GM19043 (cell line): ENCODE measurements around the gene CCDC33.

ENCODE experiments used
- ATAC-seq: cut with Tn5 transposase; IDR thresholded peaks from one replicate; pipeline ENCODE4 v1.9.1; 2021; ENCODE audit warnings: low read depth; ENCODE audit not compliant: unreplicated experiment

Gene CCDC33

GRCh38 chr15:74376825-74377581, 140.9 kb downstream of the CCDC33 start:
- ATAC-seq: no peak

- no peak for ATAC-seq
Measured at GRCh38 chr15:74377831-74378766, 142.0 kb downstream of the CCDC33 start.

- no peak for ATAC-seq
Measured at GRCh38 chr15:74378848-74379247, 142.7 kb downstream of the CCDC33 start.

GRCh38 chr15:74380361-74381189, 144.4 kb downstream of the CCDC33 start:
- ATAC-seq: no peak

- no peak for ATAC-seq
Measured at GRCh38 chr15:74381190-74381453, 145.0 kb downstream of the CCDC33 start.

GRCh38 chr15:74381481-74381880, 145.4 kb downstream of the CCDC33 start:
- ATAC-seq: no peak

GRCh38 chr15:74382004-74382816, 146.1 kb downstream of the CCDC33 start:
- ATAC-seq: no peak

- no peak for ATAC-seq
Measured at GRCh38 chr15:74383286-74383685, 147.2 kb downstream of the CCDC33 start.

GRCh38 chr15:74383695-74384565, 147.8 kb downstream of the CCDC33 start:
- peak; percentile 40 for ATAC-seq

- ATAC-seq: no peak
Measured at GRCh38 chr15:74384566-74384880, 148.4 kb downstream of the CCDC33 start.

GRCh38 chr15:74384881-74385643, 148.9 kb downstream of the CCDC33 start:
- ATAC-seq: peak; percentile 65

GRCh38 chr15:74385733-74386132, 149.6 kb downstream of the CCDC33 start:
- ATAC-seq: no peak
